ENCODE results near the gene SLC25A22.

The SLC25A22 gene

GRCh38 chr11:829176-829846, 31.2 kb upstream of the SLC25A22 start:
- H3K4me3 ChIP-seq (ENCODE audit: low read length): no peak overlapping the region
- TF ChIP-seq CTCF (IDR thresholded peaks at IDR 0.05; ENCODE audit: insufficient read depth, low read depth, low read length, missing control alignments): no peak
- DNase-seq (ENCODE audit: low read depth): no peak

GRCh38 chr11:828506-829175, 30.6 kb upstream of the SLC25A22 start:
- DNase-seq (ENCODE audit: low read depth): no peak
- H3K4me3 ChIP-seq (ENCODE audit: low read length): no peak overlapping the region
- no peak for TF ChIP-seq CTCF (IDR thresholded peaks at IDR 0.05; ENCODE audit: insufficient read depth, low read depth, low read length, missing control alignments)

GRCh38 chr11:827897-828192, 29.8 kb upstream of the SLC25A22 start, which contains the start of gene CRACR2B:
CRACR2B (plus strand) TSS chr11:827919; CDS start chr11:828608, 689 bp downstream.
- DNase-seq (ENCODE audit: low read depth): no peak
- no peak for TF ChIP-seq CTCF (IDR thresholded peaks at IDR 0.05; ENCODE audit: insufficient read depth, low read depth, low read length, missing control alignments)
- H3K4me3 ChIP-seq (ENCODE audit: low read length): no peak within 1 kb of the TSS

GRCh38 chr11:827146-827896, 29.2 kb upstream of the SLC25A22 start:
- H3K4me3 ChIP-seq (ENCODE audit: low read length): no peak overlapping the region
- no peak for DNase-seq (ENCODE audit: low read depth)

GRCh38 chr11:826836-827145, 28.7 kb upstream of the SLC25A22 start:
- no peak for TF ChIP-seq CTCF (IDR thresholded peaks at IDR 0.05; ENCODE audit: insufficient read depth, low read depth, low read length, missing control alignments)
- DNase-seq (ENCODE audit: low read depth): no peak
- H3K4me3 ChIP-seq (ENCODE audit: low read length): no peak overlapping the region

More at GRCh38 chr11:827146-827896, 29.2 kb upstream of the SLC25A22 start:
- TF ChIP-seq CTCF (IDR thresholded peaks at IDR 0.05; ENCODE audit: insufficient read depth, low read depth, low read length, missing control alignments): no peak

GRCh38 chr11:826227-826621, 28.1 kb upstream of the SLC25A22 start:
- H3K4me3 ChIP-seq (ENCODE audit: low read length): no peak overlapping the region
- no peak for TF ChIP-seq CTCF (IDR thresholded peaks at IDR 0.05; ENCODE audit: insufficient read depth, low read depth, low read length, missing control alignments)
- no peak for DNase-seq (ENCODE audit: low read depth)
